Tibial artery (tissue), 4 donors: ENCODE measurements around the gene L3MBTL4.

ENCODE experiments used
- DNase-seq, 2 donors: peaks; one replicate each; pipeline ENCODE4 v3.0.0-alpha.2; 2019
- H3K27ac ChIP-seq, 2 donors: fragments of 200-600 bp; sonication (generic) in 1 of 2; 1 replicate in 1 of 2; 2 replicates in 1 of 2; pipeline ENCODE4 v1.5.1; 2018 to 2019; ENCODE audit warnings: mild to moderate bottlenecking in 1 of 2
- H3K27me3 ChIP-seq, 2 donors: fragments of 200-600 bp; sonication (generic) in 1 of 2; one replicate each; pipeline versions ENCODE4 v1.5.1 to v1.6.0; 2016 to 2019
- H3K36me3 ChIP-seq, 3 donors: fragments of 200-600 bp; sonication (generic) in 2 of 3; one replicate each; pipeline ENCODE4 v1.5.1; 2016 to 2019; ENCODE audit warnings: mild to moderate bottlenecking in 2 of 3
- H3K4me1 ChIP-seq, 4 donors: fragments of 200-600 bp; sonication (generic) in 2 of 4; 1 replicate in 3 of 4; 2 replicates in 1 of 4; pipeline ENCODE4 v1.5.1; 2016 to 2019
- H3K4me3 ChIP-seq, 2 donors: fragments of 200-600 bp; sonication (generic) in 1 of 2; 1 replicate in 1 of 2; 2 replicates in 1 of 2; pipeline ENCODE4 v1.5.1; 2018 to 2019; ENCODE audit warnings: mild to moderate bottlenecking in 2 of 2
- H3K9me3 ChIP-seq, 3 donors: fragments of 200-600 bp; sonication (generic) in 1 of 3; one replicate each; pipeline ENCODE4 v1.5.1; 2016 to 2019
- intact Hi-C: fragments of 100-400 bp; cut with DNase I; formaldehyde crosslinking; loops from one replicate; pipeline ENCODE4 v1.15.0; 2023; ENCODE audit warnings: low total_unique reads
- TF ChIP-seq, protein P1 (sequence below), 2 experiments: fragments of 200-600 bp in 1 of 2; fragments of 450-650 bp in 1 of 2; IDR thresholded peaks; one replicate each; pipeline ENCODE4 v1.5.1; 2017 to 2019; ENCODE audit warnings: antibody characterized with exemption in 2 of 2, mild to moderate bottlenecking in 1 of 2, moderate library complexity in 1 of 2

Gene L3MBTL4

DNA sequence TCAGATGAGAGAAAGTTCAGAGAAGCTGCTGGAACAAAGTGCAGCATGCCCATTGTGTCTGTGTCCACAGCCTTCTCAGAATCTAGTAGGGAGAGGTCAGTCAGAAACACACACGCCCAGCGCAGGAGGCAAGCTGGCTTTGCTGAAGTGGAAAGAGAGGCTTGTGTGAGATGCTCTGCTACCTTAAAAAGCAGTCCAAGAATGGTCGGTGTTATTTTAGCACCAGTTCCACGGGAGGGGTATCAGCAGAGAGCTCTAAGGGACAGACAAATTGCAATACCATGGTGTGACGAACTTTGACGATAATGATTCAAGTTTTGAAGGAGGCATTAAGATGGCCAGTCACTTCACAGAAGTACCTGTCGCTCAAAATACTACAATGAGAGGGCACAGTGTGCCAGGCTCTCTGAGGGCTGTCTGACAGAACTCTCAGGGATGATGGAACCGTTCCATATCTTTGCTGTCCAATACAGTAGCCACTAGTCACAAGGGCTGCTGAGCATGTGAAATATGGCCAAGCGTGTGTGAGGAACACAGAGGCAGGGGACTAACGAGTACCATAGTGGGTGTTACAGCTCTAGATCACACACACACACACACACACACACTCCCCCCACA, 281.9 kb downstream of the L3MBTL4 start:
- no peak overlapping the region for H3K27ac ChIP-seq
- intact Hi-C loops = no loop called here
- H3K36me3 ChIP-seq = no peaks in the 10 kb centered on the region
- no peak overlapping the region for H3K4me3 ChIP-seq
- TF ChIP-seq, protein P1, sequence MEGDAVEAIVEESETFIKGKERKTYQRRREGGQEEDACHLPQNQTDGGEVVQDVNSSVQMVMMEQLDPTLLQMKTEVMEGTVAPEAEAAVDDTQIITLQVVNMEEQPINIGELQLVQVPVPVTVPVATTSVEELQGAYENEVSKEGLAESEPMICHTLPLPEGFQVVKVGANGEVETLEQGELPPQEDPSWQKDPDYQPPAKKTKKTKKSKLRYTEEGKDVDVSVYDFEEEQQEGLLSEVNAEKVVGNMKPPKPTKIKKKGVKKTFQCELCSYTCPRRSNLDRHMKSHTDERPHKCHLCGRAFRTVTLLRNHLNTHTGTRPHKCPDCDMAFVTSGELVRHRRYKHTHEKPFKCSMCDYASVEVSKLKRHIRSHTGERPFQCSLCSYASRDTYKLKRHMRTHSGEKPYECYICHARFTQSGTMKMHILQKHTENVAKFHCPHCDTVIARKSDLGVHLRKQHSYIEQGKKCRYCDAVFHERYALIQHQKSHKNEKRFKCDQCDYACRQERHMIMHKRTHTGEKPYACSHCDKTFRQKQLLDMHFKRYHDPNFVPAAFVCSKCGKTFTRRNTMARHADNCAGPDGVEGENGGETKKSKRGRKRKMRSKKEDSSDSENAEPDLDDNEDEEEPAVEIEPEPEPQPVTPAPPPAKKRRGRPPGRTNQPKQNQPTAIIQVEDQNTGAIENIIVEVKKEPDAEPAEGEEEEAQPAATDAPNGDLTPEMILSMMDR (IDR thresholded peaks at IDR 0.05) = no peak
- H3K4me1 ChIP-seq = no peaks in the 10 kb centered on the region
- H3K27me3 ChIP-seq = no peaks in the 10 kb centered on the region
- peaks cover 0 to 3% (median 0%) of the 10 kb centered on the region in 3 donors for H3K9me3 ChIP-seq
- DNase-seq = no peak

DNA sequence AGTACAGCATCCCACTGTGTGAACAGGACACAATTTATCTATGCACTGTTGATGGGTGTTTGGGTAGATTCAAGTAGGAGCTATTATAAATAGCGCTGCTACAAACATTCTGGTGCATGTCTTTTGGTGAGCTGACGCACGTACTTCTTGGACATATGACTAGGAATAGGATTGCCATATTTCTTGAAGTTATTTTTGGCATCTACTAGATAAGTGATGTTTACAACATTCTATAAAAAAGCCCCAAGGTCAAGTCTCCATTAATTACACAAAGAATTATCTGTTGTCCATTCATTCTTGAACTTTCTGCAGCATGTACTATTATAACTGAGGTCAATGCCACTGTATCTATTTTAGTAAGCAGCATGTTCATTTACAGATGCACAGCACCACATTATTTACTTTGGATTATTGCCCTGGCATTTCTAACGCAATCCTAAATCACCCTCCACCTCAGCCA, 293.9 kb downstream of the L3MBTL4 start:
- DNase-seq = no peak
- TF ChIP-seq, protein P1 (IDR thresholded peaks at IDR 0.05) = no peak
- Histone ChIP-seq H3K9me3 (peaks cover 0 to 7% (median 0%) of the 10 kb centered on the region in 3 donors), H3K36me3 (no peaks in the 10 kb centered on the region), H3K4me3 (no peak overlapping the region), H3K4me1 (no peaks in the 10 kb centered on the region), H3K27ac (no peak overlapping the region), H3K27me3 (no peaks in the 10 kb centered on the region)
- intact Hi-C loops = no loop called here

DNA sequence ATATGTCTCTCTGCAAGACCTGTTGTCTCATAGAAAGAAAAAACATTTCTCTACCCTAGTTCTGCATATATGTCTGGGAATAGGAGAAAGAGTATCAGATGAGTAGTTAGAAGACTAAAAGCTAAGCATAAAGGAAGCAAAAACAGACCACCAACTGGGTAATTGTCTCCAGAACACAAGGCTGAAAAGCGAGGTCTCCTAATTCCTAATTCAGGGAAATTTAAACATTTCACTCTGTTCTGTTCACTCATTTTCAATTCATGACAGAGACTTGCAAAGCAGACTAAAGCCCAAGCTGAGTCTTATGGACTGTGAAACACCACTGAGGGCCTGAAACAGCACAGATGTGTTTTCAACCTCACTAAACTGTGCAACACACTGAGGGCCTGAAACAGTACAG, 294.9 kb downstream of the L3MBTL4 start:
- Histone ChIP-seq H3K9me3 (no peaks in the 10 kb centered on the region), H3K27ac (no peak overlapping the region), H3K4me1 (no peaks in the 10 kb centered on the region), H3K27me3 (no peaks in the 10 kb centered on the region), H3K36me3 (no peaks in the 10 kb centered on the region), H3K4me3 (no peak overlapping the region)
- no peak for DNase-seq
- intact Hi-C loops = no loop called here
- TF ChIP-seq, protein P1 (IDR thresholded peaks at IDR 0.05) = no peak

DNA sequence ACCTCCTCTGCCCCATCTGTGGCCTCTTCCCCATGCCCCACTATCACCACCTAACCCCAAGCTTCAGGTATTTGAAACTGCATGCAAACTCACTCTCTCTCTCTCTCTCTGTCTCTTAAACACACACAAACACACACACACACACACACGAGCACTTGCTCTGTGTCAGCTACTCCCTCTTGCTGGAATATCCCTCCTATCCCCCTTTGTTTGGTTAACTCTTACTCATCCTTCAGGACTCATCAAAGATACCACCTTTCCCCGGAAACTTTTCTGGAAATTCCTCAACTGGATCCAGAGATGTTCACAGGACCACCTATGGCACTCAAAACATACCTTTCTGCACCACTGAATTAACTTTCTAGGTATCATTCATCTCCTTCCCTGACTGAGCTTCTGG, 296.6 kb downstream of the L3MBTL4 start:
- H3K9me3 ChIP-seq = no peaks in the 10 kb centered on the region
- H3K4me3 ChIP-seq = no peak overlapping the region
- DNase-seq = no peak
- no peaks in the 10 kb centered on the region for H3K27me3 ChIP-seq
- TF ChIP-seq, protein P1 (IDR thresholded peaks at IDR 0.05) = no peak
- intact Hi-C loops = no loop called here
- H3K4me1 ChIP-seq = no peaks in the 10 kb centered on the region
- H3K27ac ChIP-seq = no peak overlapping the region
- no peaks in the 10 kb centered on the region for H3K36me3 ChIP-seq

DNA sequence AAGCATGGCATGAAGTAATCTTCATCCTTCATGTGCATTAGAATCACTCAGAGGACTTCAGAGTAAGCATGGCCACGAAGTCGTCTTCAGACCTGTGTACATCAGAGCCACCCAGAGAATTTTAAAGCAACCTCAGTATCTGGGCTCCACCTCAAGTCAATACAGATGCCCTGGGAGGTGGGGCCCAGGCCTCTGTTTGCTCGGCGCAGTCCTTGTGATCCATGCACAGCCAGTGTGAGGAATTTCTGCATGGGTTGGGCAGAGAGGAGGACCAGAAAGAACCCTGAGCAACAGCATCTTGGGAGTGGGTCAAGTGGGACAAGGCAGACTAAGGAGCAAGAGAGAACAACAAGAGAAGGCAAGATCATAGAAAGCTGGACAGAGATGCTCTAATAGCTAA, 299.0 kb downstream of the L3MBTL4 start:
- no peaks in the 10 kb centered on the region for H3K36me3 ChIP-seq
- no peak overlapping the region for H3K4me3 ChIP-seq
- no peaks in the 10 kb centered on the region for H3K27me3 ChIP-seq
- H3K27ac ChIP-seq = no peak overlapping the region
- intact Hi-C loops = no loop called here
- TF ChIP-seq, protein P1 (IDR thresholded peaks at IDR 0.05) = no peak
- DNase-seq = no peak
- H3K9me3 ChIP-seq = no peaks in the 10 kb centered on the region
- H3K4me1 ChIP-seq = no peaks in the 10 kb centered on the region

DNA sequence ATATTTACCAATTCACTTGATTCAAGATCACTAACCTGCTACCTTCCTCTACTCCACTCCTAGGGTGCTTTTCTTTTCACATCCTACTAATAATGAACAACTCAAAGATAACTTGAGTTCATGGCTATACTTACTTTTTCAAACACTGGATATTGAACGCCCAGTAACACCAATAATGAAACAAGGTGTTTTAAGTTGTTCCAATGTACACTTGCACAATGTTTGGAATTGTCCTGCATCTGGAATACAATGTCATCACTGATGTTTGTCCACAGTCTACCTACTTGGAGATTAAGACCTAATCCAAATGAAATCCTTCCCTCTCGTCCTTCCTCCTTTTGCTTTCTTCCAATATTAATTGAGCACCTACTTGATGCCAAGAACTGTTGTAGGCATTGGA, 301.1 kb downstream of the L3MBTL4 start:
- Histone ChIP-seq H3K9me3 (no peaks in the 10 kb centered on the region), H3K4me3 (no peak overlapping the region), H3K27ac (no peak overlapping the region), H3K27me3 (no peaks in the 10 kb centered on the region), H3K36me3 (no peaks in the 10 kb centered on the region), H3K4me1 (no peaks in the 10 kb centered on the region)
- intact Hi-C loops = no loop called here
- TF ChIP-seq, protein P1 (IDR thresholded peaks at IDR 0.05) = no peak
- DNase-seq = no peak
